Epithelial cell of proximal tubule (primary cell): Measurements from ENCODE around the gene NOS1AP. TPM values are rescaled to one million over a fixed set of nuclear protein-coding genes. Genes with fewer than 3 reads are reported as not detected.

ENCODE experiments used
- DNase-seq: peaks from one replicate; pipeline ENCODE4 v3.0.0-alpha.2; 2011; ENCODE audit warnings: low read depth
- H3K4me3 ChIP-seq: 2 replicates; pipeline ENCODE4 v1.5.1; 2011; ENCODE audit warnings: low read depth, mild to moderate bottlenecking, low read length
- CTCF ChIP-seq: conservative IDR thresholded peaks from 2 replicates; pipeline ENCODE4 v1.5.1; 2012; ENCODE audit warnings: low read depth, mild to moderate bottlenecking, low read length
- total RNA-seq: library from RNA; depleted of rRNA; stranded (reverse); fragments of >200 nt; gene quantifications from 2 replicates; pipeline ENCODE4 v1.2.3, GENCODE V29; 2015

Gene NOS1AP
- total RNA-seq, 1 donor from 2014 or later, result 2.2 TPM

GRCh38 chr1:162302306-162303003 lies 233.0 kb downstream of the NOS1AP start:
- no peak for TF ChIP-seq CTCF
- DNase-seq, result no peak
- no peak overlapping the region for H3K4me3 ChIP-seq

DNA sequence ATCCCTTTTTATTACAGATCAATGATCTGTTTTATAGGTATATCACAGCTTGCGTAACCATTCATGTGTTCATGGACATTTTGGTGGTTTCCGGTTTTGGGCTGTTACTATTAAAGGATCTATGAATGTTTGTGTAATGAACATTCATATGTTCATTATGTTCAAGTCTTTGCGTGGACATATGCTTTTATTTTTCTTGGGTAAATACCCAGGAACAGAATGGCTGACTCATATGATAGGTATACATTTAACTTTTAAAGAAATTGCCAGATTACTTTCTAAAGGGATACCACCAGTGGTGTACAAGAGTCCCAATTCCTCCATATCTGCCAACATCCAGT lies 233.5 kb downstream of the NOS1AP start:
- DNase-seq, result no peak
- no peak overlapping the region for H3K4me3 ChIP-seq
- no peak for TF ChIP-seq CTCF

- no peak overlapping the region for H3K4me3 ChIP-seq
- no peak for DNase-seq
- TF ChIP-seq CTCF, result no peak
Observed at GRCh38 chr1:162304736-162305135, 235.2 kb downstream of the NOS1AP start.

DNA sequence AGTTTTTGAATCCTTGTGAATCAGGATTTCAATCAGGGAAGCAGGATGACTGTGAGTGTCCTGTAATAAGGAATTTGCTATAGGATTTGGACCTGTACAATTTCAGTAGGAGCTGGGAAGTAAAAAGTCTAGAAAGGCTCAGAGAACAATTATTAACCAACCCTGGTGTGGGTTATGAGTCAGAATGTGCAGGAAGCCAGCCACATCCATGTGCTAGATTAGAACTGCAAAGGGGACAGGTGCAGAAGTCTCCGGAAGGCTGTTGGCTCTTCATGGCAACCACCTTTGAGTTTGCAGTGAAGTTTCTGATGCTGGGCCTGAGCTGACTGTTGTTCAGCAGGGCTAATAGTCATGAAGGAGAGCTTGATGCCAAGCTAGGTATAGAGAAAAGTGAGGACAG lies 236.5 kb downstream of the NOS1AP start:
- TF ChIP-seq CTCF, result no peak
- no peak overlapping the region for H3K4me3 ChIP-seq
- peak; percentile 50 for DNase-seq

GRCh38 chr1:162310337-162310736 lies 240.8 kb downstream of the NOS1AP start:
- peak; percentile 76 for DNase-seq
- no peak for TF ChIP-seq CTCF
- no peak overlapping the region for H3K4me3 ChIP-seq

- no peak for TF ChIP-seq CTCF
- H3K4me3 ChIP-seq, result no peak overlapping the region
- no peak for DNase-seq
Observed at GRCh38 chr1:162314206-162314605, 244.7 kb downstream of the NOS1AP start.

DNA sequence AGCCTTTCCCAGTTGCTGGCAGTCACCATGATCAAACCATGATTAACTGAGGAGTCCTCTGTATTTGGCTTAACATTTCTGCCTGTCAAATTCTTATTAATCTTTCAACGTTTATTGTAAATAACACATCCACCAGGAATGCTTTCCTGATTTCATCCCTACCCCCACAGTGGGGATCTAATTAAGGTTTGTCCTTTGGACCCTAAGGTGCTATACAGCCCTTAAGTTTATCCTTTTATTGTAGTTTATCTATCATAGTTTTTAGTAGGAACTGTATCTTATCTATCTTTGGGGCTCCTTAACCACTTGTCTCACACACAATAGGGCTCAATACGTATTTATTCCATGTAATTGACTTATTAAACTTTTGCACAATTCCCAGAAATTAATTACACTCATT lies 246.2 kb downstream of the NOS1AP start:
- no peak overlapping the region for H3K4me3 ChIP-seq
- DNase-seq, result no peak
- no peak for TF ChIP-seq CTCF
